Pancreas (tissue), 10 donors: ENCODE measurements around the gene KL. TPM values are rescaled to one million over a fixed set of nuclear protein-coding genes. Genes with fewer than 3 reads are reported as not detected.

Experiments used
- ATAC-seq, 4 donors: fragments of 200-7000 bp; cut with Tn5 transposase; one replicate each; pipeline versions ENCODE4 v1.8.0 to v1.9.1; 2020; ENCODE audit warnings: mild to moderate bottlenecking in 4 of 4, moderate library complexity in 4 of 4
- DNase-seq, 6 donors: peaks; one replicate each; pipeline ENCODE4 v3.0.0-alpha.2; 2020
- FAIRE-seq: peaks from 2 replicates; lab custom pipeline; 2012; peaks lifted over from hg19 to GRCh38; lab: Jason Lieb, UNC
- H3K27ac ChIP-seq, 4 donors: fragments of 200-600 bp; sonication (generic); 1 replicate in 3 of 4; 2 replicates in 1 of 4; pipeline versions ENCODE4 v1.5.0 to v1.8.0; 2020
- H3K27me3 ChIP-seq, 4 donors: fragments of 200-600 bp; one replicate each; pipeline ENCODE4 v1.8.0; 2021
- H3K36me3 ChIP-seq, 3 donors: fragments of 200-600 bp; sonication (generic) in 1 of 3; one replicate each; pipeline versions ENCODE4 v1.5.0 to v1.8.0; 2020 to 2021
- H3K4me1 ChIP-seq, 3 donors: fragments of 200-600 bp; one replicate each; pipeline ENCODE4 v1.8.0; 2021
- H3K4me3 ChIP-seq, 4 donors: fragments of 200-600 bp; sonication (generic) in 2 of 4; one replicate each; pipeline versions ENCODE4 v1.5.0 to v1.8.0; 2020 to 2021
- H3K9me3 ChIP-seq, 4 donors: fragments of 200-600 bp; one replicate each; pipeline ENCODE4 v1.8.0; 2021
- WGBS, 2 donors: extraction: QIAGEN DNeasy Blood & Tissue Kit; methylation state at CpG; one replicate each; pipeline ENCODE4 v1.1.7; 2013; 5-methylcytosine and 5-hydroxymethylcytosine counted together
- intact Hi-C, 3 donors: fragments of 100-400 bp; cut with DNase I; formaldehyde crosslinking; loops; one replicate each; pipeline versions ENCODE4 v1.11.1 to v1.14.2; 2022
- polyA plus RNA-seq, 2 donors: library from polyadenylated mRNA; stranded (reverse); fragments of 200-250 nt; gene quantifications; one replicate each; pipeline ENCODE4 v1.2.3, GENCODE V29; 2013
- total RNA-seq, 6 donors: library from RNA; stranded (reverse); fragmentation: NEBNext Ultra II Directional in 4 of 6; extraction: Animal tissue kit (Norgen Biotek cat#: 25700) in 4 of 6; gene quantifications; one replicate each; pipeline versions ENCODE4 v1.2.1 to v1.2.4, GENCODE V29; 2021 to 2023
- TF ChIP-seq, protein P1 (sequence below), 4 donors: fragments of 200-600 bp; sonication (generic) in 3 of 4; IDR thresholded peaks; one replicate each; pipeline versions ENCODE4 v1.5.0 to v1.8.0; 2021; ENCODE audit warnings: antibody characterized with exemption in 4 of 4
- donor health status: healthy with polysubstance abuse.
- donor health status: DM: no; HTN: no; CAD: no; lungs with moderate emphysema.
- donor health status: DM: no; HTN: no; CAD: no.
- donor health status: control.
- donor health status: control.
- donor health status: Bipolar disorder and iron deficiency.
- donor health status: DM: yes; HTN: yes; CAD: no.
- donor health status: DM: no; HTN: no; CAD: no.
- donor health status: DM: no; HTN: no; CAD: no.
- donor health status: DM: yes; HTN: yes; CAD: no.

Gene KL
- total and polyA plus RNA-seq, 8 donors, result 0.23 to 2.9 (median 0.86) TPM

DNA sequence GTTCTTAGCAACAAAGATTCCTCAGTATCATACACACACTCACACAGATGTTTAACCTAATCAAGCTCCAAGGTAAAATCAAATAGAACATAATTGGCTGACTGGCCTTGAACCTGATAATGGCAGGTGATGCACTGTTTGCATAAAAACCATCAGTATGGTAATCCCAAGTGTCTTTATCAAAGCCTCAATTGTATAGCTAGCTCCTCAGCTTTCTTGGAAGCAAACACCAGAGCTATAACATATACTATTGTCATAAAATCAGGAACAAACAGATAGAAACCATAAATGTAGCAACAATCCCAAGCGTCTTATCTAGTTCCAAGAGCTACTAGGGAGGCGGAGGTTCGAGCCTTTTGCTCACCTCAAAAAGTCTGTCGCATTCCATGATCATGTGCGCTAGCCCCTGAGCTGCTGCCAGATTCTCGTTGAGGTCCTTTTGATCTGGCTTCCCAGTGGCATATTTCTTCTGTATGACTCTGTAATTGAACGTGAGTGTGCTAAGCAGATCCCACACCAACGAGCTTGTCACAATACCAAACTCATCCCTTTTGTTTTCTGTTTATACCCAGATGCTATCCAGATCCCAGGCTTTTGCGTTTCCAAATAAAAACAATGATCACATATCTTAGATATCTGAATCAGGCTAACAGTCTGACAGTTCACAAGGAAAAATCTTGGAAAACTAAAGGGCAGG lies 95.3 kb downstream of the KL start:
- H3K4me3 ChIP-seq, result no peak overlapping the region
- no peaks in the 10 kb centered on the region for H3K9me3 ChIP-seq
- no peak for ATAC-seq
- TF ChIP-seq, protein P1, sequence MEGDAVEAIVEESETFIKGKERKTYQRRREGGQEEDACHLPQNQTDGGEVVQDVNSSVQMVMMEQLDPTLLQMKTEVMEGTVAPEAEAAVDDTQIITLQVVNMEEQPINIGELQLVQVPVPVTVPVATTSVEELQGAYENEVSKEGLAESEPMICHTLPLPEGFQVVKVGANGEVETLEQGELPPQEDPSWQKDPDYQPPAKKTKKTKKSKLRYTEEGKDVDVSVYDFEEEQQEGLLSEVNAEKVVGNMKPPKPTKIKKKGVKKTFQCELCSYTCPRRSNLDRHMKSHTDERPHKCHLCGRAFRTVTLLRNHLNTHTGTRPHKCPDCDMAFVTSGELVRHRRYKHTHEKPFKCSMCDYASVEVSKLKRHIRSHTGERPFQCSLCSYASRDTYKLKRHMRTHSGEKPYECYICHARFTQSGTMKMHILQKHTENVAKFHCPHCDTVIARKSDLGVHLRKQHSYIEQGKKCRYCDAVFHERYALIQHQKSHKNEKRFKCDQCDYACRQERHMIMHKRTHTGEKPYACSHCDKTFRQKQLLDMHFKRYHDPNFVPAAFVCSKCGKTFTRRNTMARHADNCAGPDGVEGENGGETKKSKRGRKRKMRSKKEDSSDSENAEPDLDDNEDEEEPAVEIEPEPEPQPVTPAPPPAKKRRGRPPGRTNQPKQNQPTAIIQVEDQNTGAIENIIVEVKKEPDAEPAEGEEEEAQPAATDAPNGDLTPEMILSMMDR (IDR thresholded peaks at IDR 0.05), result no peak
- intact Hi-C loops, result no loop called here
- H3K4me1 ChIP-seq, result peaks cover 0 to 6% (median under 1%) of the 10 kb centered on the region in 3 donors
- DNase-seq, result no peak
- no peaks in the 10 kb centered on the region for H3K27me3 ChIP-seq
- H3K27ac ChIP-seq, result no peak overlapping the region
- peak; percentile 39 for FAIRE-seq
- H3K36me3 ChIP-seq, result peaks cover 0 to 70% (median 19%) of the 10 kb centered on the region in 3 donors
- WGBS, 2 donors, result 78 to 80% methylated on average over 9 of the region's 9 CpGs

DNA sequence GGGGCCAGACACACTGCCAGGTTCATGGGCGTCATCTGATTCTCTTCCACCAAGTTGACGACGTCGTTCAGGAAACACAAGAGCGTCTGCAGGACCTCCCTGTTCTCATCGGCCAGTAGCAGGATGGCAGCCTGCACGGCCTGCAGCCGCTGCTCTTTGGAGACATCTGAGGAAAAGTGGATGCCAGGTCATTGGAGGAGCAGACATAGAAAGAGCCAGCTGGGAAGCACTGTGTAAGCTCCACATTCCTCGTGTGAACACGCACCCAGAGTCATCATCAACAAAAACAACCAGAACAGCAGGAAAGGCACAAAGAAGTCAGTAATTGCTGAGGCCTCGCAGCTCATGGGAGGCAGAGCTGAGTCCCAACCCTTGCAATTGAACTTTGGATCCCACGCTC lies 96.5 kb downstream of the KL start:
- TF ChIP-seq, protein P1 (IDR thresholded peaks at IDR 0.05), result no peak
- WGBS, 2 donors, result 91% methylated on average over 12 of the region's 12 CpGs
- Histone ChIP-seq H3K4me1 (peaks cover 5 to 12% (median 11%) of the 10 kb centered on the region in 3 donors), H3K27me3 (no peaks in the 10 kb centered on the region), H3K27ac (no peak overlapping the region), H3K4me3 (no peak overlapping the region), H3K36me3 (peaks cover 0 to 64% (median 12%) of the 10 kb centered on the region in 3 donors), H3K9me3 (no peaks in the 10 kb centered on the region)
- intact Hi-C loops, result no loop called here
- ATAC-seq, result no peak
- FAIRE-seq, result no peak
- no peak for DNase-seq

DNA sequence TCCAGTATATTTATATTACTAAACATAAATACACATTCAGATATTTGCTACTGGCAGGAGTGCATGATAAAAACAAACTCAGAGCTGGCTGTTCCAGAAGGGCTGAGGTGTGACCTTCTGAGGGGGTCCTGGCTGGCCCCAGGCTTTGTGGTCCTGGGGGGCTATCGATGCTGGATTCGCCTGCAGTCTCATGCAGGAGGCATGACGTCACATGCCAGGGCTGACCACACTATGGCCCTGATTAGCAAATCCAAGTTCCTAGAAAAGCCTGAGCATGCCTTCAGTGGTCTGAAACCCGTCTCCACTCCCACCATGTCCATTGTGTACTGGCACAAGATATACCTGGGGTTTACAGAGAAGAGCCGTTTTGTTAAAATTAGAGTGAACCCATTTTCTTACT lies 97.9 kb downstream of the KL start:
- Histone ChIP-seq H3K27me3 (no peaks in the 10 kb centered on the region), H3K4me3 (no peak overlapping the region), H3K36me3 (peaks cover 0 to 59% (median 13%) of the 10 kb centered on the region in 3 donors), H3K4me1 (peaks cover 5 to 12% (median 11%) of the 10 kb centered on the region in 3 donors), H3K27ac (no peak overlapping the region), H3K9me3 (no peaks in the 10 kb centered on the region)
- 91 to 94% methylated on average over 5 of the region's 5 CpGs for WGBS, 2 donors
- ATAC-seq (no peak), DNase-seq (no peak), FAIRE-seq (no peak)
- intact Hi-C loops, result no loop called here
- TF ChIP-seq, protein P1 (IDR thresholded peaks at IDR 0.05), result no peak

DNA sequence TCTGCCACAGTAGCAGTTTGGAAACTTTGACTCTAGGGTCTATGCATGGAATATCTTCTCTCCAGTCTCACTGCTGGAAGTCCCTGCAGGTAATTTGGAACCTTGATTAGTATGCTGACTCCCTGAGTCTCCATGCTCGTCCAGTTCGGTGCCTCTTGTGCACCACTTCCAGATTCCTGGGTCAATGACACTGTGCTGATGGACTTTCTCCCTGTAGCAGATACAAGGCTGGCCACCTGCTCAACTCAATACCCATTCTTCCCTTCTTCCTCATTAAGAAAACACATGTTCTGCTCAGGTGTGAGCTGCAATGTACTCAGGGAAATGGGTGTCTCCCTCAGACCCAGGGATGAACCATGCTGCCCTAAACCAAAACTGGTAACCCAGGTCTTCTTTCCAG lies 99.1 kb downstream of the KL start:
- H3K4me1 ChIP-seq, result peaks cover 5 to 12% (median 11%) of the 10 kb centered on the region in 3 donors
- intact Hi-C loops, result no loop called here
- H3K9me3 ChIP-seq, result no peaks in the 10 kb centered on the region
- FAIRE-seq (no peak), DNase-seq (no peak), ATAC-seq (no peak)
- 91 to 97% methylated on average over 2 of the region's 2 CpGs for WGBS, 2 donors
- TF ChIP-seq, protein P1 (IDR thresholded peaks at IDR 0.05), result no peak
- H3K36me3 ChIP-seq, result peaks cover 0 to 59% (median 5%) of the 10 kb centered on the region in 3 donors
- H3K4me3 ChIP-seq, result no peak overlapping the region
- H3K27ac ChIP-seq, result no peak overlapping the region
- no peaks in the 10 kb centered on the region for H3K27me3 ChIP-seq
